Measurements from ENCODE around the gene SPIN4.
A peak's percentile ranks its signal among the peaks of the same experiment; 100 is the strongest.

The SPIN4 gene

GRCh38 chrX:63361494-63361893 lies 10.4 kb upstream of the SPIN4 start:
- no peaks in the 10 kb centered on the region for H3K27me3 ChIP-seq (ENCODE audit: insufficient read depth, poor library complexity, severe bottlenecking)
- DNase-seq (ENCODE audit: low read depth in 1 of 2, low spot score in 1 of 2), result no peak
- TF ChIP-seq CTCF (IDR thresholded peaks at IDR 0.05; ENCODE audit: insufficient read depth, low read length), result no peak
- no peak for TF ChIP-seq SPI1 (IDR thresholded peaks at IDR 0.05; ENCODE audit: borderline replicate concordance, low read depth)
- no peak for TF ChIP-seq GABPA (IDR thresholded peaks at IDR 0.05; ENCODE audit: low read depth)
- no peak for TF ChIP-seq POLR2AphosphoS5 (IDR thresholded peaks at IDR 0.05; ENCODE audit: low read depth)
- no peak for TF ChIP-seq REST (IDR thresholded peaks at IDR 0.05; ENCODE audit: insufficient replicate concordance, low read depth)
- H3K4me3 ChIP-seq (replicated peaks; ENCODE audit: insufficient read depth, low read length), result no peak overlapping the region
- no peak overlapping the region for H3K27ac ChIP-seq (replicated peaks)

- H3K27ac ChIP-seq (replicated peaks), result no peak overlapping the region
- TF ChIP-seq REST (IDR thresholded peaks at IDR 0.05; ENCODE audit: insufficient replicate concordance, low read depth), result no peak
- TF ChIP-seq POLR2AphosphoS5 (IDR thresholded peaks at IDR 0.05; ENCODE audit: low read depth), result no peak
- no peak for TF ChIP-seq GABPA (IDR thresholded peaks at IDR 0.05; ENCODE audit: low read depth)
- no peak for TF ChIP-seq SPI1 (IDR thresholded peaks at IDR 0.05; ENCODE audit: borderline replicate concordance, low read depth)
- TF ChIP-seq CTCF (IDR thresholded peaks at IDR 0.05; ENCODE audit: insufficient read depth, low read length), result no peak
- no peak overlapping the region for H3K4me3 ChIP-seq (replicated peaks; ENCODE audit: insufficient read depth, low read length)
- no peak for DNase-seq (ENCODE audit: low read depth in 1 of 2, low spot score in 1 of 2)
- H3K27me3 ChIP-seq (ENCODE audit: insufficient read depth, poor library complexity, severe bottlenecking), result no peaks in the 10 kb centered on the region
These were observed 3.4 kb upstream of the SPIN4 start for GRCh38 chrX:63354484-63354883.

GRCh38 chrX:63350465-63350877 lies 661 bp downstream of the SPIN4 start:
- DNase-seq (ENCODE audit: low read depth in 1 of 2, low spot score in 1 of 2), result peak in 1 of 2 experiments; percentile 11
- H3K27ac ChIP-seq (replicated peaks), result peak overlapping the region; percentile 90

More at GRCh38 chrX:63350465-63350877, 661 bp downstream of the SPIN4 start:
- peak overlapping the region; percentile 63 for H3K4me3 ChIP-seq (replicated peaks; ENCODE audit: insufficient read depth, low read length)
- H3K27me3 ChIP-seq (ENCODE audit: insufficient read depth, poor library complexity, severe bottlenecking), result no peaks in the 10 kb centered on the region
- TF ChIP-seq REST (IDR thresholded peaks at IDR 0.05; ENCODE audit: insufficient replicate concordance, low read depth) (no peak), POLR2AphosphoS5 (IDR thresholded peaks at IDR 0.05; ENCODE audit: low read depth) (no peak), GABPA (IDR thresholded peaks at IDR 0.05; ENCODE audit: low read depth) (no peak), CTCF (IDR thresholded peaks at IDR 0.05; ENCODE audit: insufficient read depth, low read length) (no peak), SPI1 (IDR thresholded peaks at IDR 0.05; ENCODE audit: borderline replicate concordance, low read depth) (no peak)

All from HL-60 (cell line).